ENCODE measurements around the gene TSPAN18.

Gene TSPAN18

DNA sequence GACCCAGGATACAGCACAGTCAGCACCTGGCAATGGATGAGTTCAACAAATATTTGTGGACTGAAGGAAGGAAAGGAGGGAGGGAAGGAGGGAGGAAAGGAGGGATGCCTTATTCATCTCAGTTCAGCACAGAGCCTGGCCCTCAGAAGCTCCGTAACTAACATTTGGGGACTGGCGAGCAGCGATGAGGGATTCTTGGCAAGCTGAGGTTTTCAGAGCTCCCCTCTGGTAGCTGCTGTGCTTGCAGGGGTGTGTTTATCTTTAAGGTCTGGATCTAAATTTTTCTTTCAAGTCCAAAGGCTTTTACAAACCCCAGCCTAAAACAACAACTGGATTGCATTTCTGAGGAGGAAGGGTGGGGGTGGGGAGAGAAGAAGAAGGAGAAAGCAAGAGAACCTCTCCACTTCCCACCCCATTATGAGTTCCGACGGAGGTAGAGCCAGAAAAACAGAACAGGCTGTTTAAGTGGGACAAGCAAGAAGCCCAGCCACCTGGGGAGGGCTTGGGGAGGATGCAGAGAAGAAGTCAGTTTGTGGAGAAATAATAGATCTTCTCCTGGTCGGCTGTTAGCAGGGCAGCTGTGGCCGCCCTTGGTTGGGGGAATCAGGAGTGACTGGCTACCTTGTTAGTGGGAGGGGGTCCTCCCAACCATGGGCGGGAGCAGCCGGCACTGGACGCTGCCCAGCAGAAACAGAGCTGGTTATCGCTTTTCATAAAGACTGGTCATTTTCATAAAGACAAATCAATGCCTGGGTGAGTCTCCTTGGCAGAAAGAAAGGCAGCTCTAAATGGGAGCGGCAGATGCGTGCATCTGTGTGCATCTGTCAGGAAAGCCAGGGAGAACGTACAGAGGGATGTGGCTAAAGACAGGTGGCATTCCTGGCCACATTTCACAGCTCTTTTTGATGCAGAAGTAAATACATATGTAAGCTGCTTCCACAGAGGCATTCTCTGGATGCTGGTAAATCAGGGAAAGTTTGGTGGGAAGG lies 78.0 kb downstream of the TSPAN18 start:
- no peak for DNase-seq

DNA sequence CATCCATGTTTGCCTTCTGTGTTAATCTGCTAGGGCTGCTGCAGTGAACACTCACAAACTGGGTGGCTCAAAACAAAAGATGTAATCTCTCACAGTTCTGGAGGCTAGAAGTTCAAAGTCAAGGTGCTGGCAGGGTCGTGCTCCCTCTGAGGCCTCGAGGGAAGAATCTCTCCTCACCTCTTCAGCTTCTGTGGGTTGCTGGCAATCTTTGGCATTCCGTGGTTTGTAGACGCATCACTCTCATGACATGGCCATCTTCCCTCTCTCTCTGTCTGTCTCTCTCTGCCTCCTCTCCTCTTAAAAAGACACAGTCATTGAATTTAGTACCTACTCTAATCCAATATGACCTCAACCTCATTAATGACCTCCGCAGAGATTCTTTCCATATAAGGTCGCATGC lies 78.8 kb downstream of the TSPAN18 start:
- DNase-seq = no peak

DNA sequence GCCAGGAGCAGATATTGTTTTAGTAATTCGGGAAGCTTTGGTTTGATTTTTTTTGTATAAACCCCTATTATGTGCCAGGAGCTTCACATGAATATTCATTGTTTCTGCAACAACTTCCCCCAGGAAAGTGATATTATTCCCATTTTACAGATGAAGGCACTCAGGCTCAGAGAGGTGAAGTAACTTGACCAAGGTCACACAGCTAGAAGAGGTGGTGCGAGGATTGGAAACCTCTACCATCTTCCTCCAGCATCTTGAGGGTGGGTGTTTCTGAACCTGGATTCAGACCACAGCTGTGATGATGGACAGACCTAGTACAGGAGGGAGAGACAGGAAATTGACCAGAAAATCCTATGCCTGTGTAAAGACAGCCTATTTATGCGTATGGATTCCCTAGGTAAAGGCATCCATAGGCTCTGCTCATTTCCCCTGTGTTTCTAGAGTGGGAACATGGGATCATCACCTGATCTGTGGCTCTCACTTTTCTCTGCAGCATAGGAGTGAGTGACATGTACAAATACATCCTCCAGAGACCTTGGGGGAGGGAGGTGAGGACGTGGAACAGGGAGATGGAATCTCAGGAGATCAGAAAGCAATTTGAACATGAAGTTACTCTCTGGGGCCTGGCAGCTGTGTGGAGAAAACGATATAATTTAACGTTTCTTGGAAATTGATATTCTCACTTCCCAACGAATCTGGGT lies 81.4 kb downstream of the TSPAN18 start:
- DNase-seq = no peak

DNA sequence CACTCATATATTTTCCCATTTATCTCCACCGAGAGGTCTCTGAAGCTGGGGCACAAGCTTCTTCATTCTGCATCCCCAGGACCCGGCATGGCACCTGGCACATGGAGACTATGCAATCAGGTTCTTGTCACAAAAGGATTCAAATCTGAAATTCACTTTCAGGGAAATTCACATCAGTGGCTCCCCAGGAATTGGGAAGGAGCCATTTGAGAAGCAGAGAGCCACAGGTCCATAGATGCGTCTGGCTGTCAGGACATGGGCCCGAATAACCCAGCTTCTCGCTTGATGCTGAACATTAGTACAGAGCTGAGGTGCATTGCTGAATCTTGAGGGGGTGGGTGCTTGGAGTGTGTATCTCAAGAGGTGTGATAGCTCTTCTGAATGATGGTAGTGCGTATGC lies 82.5 kb downstream of the TSPAN18 start:
- DNase-seq = no peak

DNA sequence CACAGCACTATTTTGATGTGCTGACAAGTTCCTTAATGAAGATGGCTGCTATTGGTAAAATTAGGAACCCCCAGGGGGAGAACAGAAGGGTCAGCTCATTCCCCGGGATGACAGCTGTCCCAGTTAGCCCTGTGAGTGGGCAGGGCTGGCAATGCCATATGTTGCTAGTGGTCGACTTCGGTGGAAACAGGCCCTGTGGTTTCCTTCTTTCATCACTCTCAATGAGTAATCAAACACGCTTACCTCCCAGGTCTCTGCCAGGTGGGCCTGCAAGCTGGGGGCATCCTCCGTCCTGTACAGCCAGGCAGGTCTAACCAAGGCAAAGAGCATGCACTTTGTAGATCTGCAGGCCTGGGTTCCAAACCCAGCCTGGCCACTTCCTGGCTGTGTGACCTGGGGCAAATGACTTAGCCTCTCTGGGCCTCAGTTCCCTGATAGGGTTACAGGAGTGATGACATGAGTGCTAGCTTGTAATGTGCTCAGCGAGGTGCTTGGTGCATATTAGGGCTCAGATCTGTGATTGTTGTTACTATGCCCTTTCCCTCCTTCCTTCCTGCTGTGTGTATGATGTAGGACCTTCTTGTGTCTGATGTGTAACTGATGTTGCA lies 85.2 kb downstream of the TSPAN18 start:
- DNase-seq = peak; percentile 11

- DNase-seq = no peak
These were observed 86.2 kb downstream of the TSPAN18 start for GRCh38 chr11:44812971-44813370.

DNA sequence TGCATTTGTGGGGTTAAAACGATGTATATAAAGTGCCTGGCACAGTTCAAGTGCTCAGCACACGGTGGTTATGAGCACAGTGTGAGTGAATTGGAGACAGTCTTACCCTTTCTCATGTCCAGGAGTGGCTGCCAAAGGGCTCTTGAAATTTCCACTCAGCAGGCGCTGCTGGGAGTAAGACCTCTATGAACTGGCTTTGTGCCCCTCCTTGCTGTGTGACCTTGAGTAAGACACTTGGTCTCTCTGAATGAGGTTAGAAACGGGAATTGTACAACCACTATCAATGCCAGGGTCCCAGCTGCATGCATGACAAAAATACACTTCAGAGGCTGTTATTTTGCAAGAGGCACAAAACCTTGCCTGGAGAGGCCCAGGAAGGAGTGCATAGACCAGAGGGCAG lies 86.6 kb downstream of the TSPAN18 start:
- no peak for DNase-seq

DNA sequence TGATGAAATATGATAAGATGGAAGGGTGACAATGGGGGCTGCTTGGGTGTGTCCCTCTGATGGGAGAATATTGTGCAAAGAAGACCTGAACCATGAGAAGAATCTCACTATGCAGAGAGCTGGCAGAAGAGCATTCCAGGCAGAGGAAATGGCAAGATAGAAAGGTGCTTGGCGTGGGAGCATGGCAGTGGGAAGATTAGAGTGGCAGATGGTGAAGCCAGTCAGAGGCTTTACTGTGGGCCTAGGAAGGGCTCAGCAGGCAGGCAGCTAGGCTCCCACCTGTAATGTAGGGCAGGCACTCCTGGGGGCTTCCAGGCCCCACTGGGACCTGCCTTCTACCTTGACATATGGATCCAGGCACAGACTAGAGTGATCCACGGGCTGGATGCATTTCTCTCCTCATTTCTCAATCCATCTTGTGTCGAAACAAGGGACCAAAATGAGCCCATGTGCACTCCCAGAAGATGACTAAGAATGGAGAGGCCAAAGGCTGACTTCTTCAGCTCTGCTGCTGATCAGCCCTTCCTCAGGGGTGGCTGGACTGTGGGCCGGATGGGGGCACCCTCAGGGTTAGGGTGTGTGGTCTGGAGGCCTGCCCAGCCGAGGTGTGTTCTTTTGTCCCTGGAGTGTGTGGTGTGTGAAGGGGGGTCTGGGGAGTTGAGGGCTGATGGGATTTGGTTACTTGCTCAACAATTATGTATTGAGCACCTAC lies 88.3 kb downstream of the TSPAN18 start:
- DNase-seq = no peak

GRCh38 chr11:44815917-44816456 lies 89.2 kb downstream of the TSPAN18 start:
- no peak for DNase-seq

- no peak for DNase-seq
These were observed 90.0 kb downstream of the TSPAN18 start for GRCh38 chr11:44816761-44817160.

DNA sequence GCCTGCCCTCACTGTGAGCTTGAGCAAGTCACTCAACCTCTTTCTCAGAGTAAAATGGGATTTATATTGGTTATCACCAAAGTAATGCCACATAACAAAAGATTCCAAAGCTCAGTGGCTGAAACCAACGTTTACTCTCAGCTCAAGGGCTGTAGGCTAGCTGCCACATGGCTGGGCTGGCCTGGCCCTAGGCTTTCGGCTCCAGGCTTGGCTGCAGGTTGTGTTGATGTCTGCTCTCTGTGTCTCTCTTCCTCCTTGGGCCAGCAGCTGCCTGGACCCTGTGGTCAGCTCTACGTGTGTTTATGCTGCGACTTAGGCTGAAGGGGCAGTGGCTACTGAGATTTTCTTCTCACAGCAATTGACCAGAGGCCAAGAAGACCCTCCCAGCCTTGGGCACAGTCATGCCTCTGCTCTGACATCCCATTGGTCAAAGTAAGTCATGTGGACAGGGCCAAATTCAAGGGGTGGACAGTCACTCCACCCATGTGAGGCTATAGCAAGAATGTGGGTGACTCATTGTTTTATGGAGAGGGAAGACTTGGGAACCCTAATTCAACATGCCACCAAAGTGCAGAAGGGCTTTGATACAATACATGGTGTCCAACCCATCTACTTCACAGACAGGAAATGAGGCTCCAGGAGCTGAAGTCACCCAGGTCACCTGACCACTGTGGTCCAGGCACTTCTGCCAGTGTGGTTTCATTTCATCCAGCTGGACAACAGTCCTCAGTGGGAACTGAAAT lies 90.6 kb downstream of the TSPAN18 start:
- DNase-seq = no peak

GRCh38 chr11:44818110-44818509 lies 91.3 kb downstream of the TSPAN18 start:
- DNase-seq = no peak

DNA sequence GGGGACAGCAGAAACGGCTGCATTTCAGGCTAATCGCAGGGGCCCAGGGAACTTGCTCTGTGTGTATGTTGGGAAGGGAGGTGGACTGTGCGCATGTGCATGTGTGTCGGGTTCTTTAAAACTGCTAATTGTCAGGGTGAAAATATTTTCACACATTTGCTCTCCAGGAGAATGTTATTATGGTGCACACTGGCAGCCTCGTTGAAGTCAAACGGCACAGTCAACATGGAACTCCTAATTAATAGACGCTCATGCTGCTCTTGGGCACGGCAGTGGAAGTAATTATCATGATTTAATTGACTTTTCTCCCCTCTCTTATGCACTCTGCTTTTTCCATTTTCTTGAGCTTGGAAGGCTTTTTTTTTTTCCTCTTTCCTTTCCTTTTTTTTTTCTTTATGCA lies 92.6 kb downstream of the TSPAN18 start:
- no peak for DNase-seq

DNA sequence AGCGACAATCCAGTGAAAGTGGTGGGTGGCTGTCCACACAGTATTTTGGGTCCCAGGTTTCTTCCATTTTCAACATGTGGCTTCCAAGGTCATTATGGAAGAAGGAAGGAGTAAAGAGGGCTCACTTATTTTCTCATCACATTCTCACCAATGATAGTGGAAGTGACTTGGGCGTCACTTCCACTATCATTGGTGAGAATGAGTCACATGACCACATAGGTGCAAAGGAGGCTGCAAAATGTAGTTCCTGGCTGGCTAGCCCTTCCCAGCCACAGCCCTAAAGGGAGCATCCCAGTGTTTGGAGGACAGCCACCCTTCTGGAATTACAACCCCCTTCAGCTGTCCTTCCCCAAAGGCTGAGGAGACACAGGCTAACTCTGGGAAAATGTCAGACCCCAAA lies 95.6 kb downstream of the TSPAN18 start:
- no peak for DNase-seq

GRCh38 chr11:44823006-44823405 lies 96.2 kb downstream of the TSPAN18 start:
- DNase-seq = no peak

- no peak for DNase-seq
These were observed 97.1 kb downstream of the TSPAN18 start for GRCh38 chr11:44823868-44824267.

GRCh38 chr11:44824300-44824704 lies 97.5 kb downstream of the TSPAN18 start:
- DNase-seq = no peak

- no peak for DNase-seq
These were observed 98.5 kb downstream of the TSPAN18 start for GRCh38 chr11:44825058-44825785.

GRCh38 chr11:44826922-44827643 lies 100.3 kb downstream of the TSPAN18 start:
- DNase-seq = no peak

DNA sequence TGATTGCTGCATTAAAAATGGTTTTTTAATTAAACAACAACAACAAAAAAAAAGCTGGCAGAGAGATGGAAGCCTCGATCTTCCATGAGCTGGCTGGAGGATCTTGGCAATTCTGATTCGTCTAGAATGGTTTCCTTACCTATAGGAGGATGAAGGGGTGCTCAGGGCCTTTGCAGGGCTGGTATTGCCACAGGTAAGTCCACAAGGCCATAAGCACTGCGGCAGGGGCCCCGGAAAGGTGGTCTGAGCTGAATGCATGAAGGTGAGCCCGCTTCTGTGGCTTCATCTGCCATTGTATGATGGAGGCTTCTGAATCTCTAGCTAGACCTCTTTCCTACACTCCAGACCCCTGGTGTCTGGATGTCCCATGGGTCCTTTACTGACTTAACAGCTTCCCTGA lies 101.5 kb downstream of the TSPAN18 start:
- no peak for DNase-seq

DNA sequence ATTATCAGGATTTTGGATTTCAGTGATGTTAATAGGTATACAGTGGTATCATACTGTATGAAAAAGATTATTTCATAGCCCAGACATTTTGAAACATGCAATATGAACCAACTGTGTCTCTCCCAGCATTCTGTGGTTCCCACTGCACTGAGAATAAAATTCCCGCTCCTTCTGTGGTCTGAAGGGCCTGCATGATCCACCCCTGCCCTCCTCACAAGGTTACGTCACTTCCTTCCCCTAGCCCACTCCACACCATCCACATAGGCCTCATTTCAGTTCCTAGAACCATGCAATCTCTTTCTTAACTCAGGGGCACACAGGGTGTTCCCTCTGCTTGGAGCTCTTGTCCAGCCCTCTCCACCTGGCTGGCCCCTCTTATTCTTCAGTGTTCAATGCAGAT lies 103.1 kb downstream of the TSPAN18 start:
- DNase-seq = no peak

Measured in NK-92 treated with Interleukin-12 subunit alpha and Interleukin-12 subunit beta, amount 100 ng/mL, for 24 hours (cell line).